ENCODE measurements around the gene GPR139. TPM values are rescaled to one million over a fixed set of nuclear protein-coding genes. Genes with fewer than 3 reads are reported as not detected.

GPR139 gene
- total and polyA plus RNA-seq, 2 donors from 2014 or later: not detected

- H3K27ac ChIP-seq (ENCODE audit: low read depth in 2 of 2, low read length in 2 of 2): no peak overlapping the region
- no peak for DNase-seq
- H3K4me3 ChIP-seq (ENCODE audit: low read length in 3 of 3): no peak overlapping the region
- FAIRE-seq: no peak
- intact Hi-C loops (cut with DNase I): no loop called here
- H3K27me3 ChIP-seq (ENCODE audit: control insufficient read depth, insufficient read depth, low read length): no peaks in the 10 kb centered on the region
- no peaks in the 10 kb centered on the region for H3K36me3 ChIP-seq (ENCODE audit: control insufficient read depth in 2 of 3, insufficient read depth in 3 of 3, low read length in 3 of 3)
- TF ChIP-seq CTCF (IDR thresholded peaks at IDR 0.05; ENCODE audit: borderline replicate concordance, extremely low read depth, insufficient read depth): no peak
- no peaks in the 10 kb centered on the region for H3K9me3 ChIP-seq (ENCODE audit: control insufficient read depth in 2 of 3, insufficient read depth in 1 of 3, low read length in 3 of 3)
- H3K4me1 ChIP-seq (ENCODE audit: control insufficient read depth in 2 of 3, insufficient read depth in 2 of 3, low read depth in 1 of 3, low read length in 3 of 3): no peaks in the 10 kb centered on the region
- no peak overlapping the region for H3K9ac ChIP-seq (ENCODE audit: low read length in 3 of 3)
These were observed 28.8 kb upstream of the GPR139 start for GRCh38 chr16:20102521-20102920.

- DNase-seq (no peak), FAIRE-seq (no peak)
- intact Hi-C loops (cut with DNase I): no loop called here
- Histone ChIP-seq H3K4me3 (ENCODE audit: low read length in 3 of 3) (no peak overlapping the region), H3K36me3 (ENCODE audit: control insufficient read depth in 2 of 3, insufficient read depth in 3 of 3, low read length in 3 of 3) (no peaks in the 10 kb centered on the region), H3K4me1 (ENCODE audit: control insufficient read depth in 2 of 3, insufficient read depth in 2 of 3, low read depth in 1 of 3, low read length in 3 of 3) (no peaks in the 10 kb centered on the region), H3K27me3 (ENCODE audit: control insufficient read depth, insufficient read depth, low read length) (no peaks in the 10 kb centered on the region), H3K9me3 (ENCODE audit: control insufficient read depth in 2 of 3, insufficient read depth in 1 of 3, low read length in 3 of 3) (no peaks in the 10 kb centered on the region), H3K9ac (ENCODE audit: low read length in 3 of 3) (no peak overlapping the region), H3K27ac (ENCODE audit: low read depth in 2 of 2, low read length in 2 of 2) (no peak overlapping the region)
- no peak for TF ChIP-seq CTCF (IDR thresholded peaks at IDR 0.05; ENCODE audit: borderline replicate concordance, extremely low read depth, insufficient read depth)
These were observed 28.3 kb upstream of the GPR139 start for GRCh38 chr16:20102021-20102420.

GRCh38 chr16:20099375-20099774 lies 25.7 kb upstream of the GPR139 start:
- Histone ChIP-seq H3K27me3 (ENCODE audit: control insufficient read depth, insufficient read depth, low read length) (no peaks in the 10 kb centered on the region), H3K4me1 (ENCODE audit: control insufficient read depth in 2 of 3, insufficient read depth in 2 of 3, low read depth in 1 of 3, low read length in 3 of 3) (no peaks in the 10 kb centered on the region), H3K27ac (ENCODE audit: low read depth in 2 of 2, low read length in 2 of 2) (no peak overlapping the region), H3K36me3 (ENCODE audit: control insufficient read depth in 2 of 3, insufficient read depth in 3 of 3, low read length in 3 of 3) (no peaks in the 10 kb centered on the region), H3K4me3 (ENCODE audit: low read length in 3 of 3) (no peak overlapping the region), H3K9me3 (ENCODE audit: control insufficient read depth in 2 of 3, insufficient read depth in 1 of 3, low read length in 3 of 3) (no peaks in the 10 kb centered on the region), H3K9ac (ENCODE audit: low read length in 3 of 3) (no peak overlapping the region)
- FAIRE-seq: no peak
- no peak for DNase-seq
- intact Hi-C loops (cut with DNase I): no loop called here
- no peak for TF ChIP-seq CTCF (IDR thresholded peaks at IDR 0.05; ENCODE audit: borderline replicate concordance, extremely low read depth, insufficient read depth)

- H3K27me3 ChIP-seq (ENCODE audit: control insufficient read depth, insufficient read depth, low read length): no peaks in the 10 kb centered on the region
- no peak overlapping the region for H3K4me3 ChIP-seq (ENCODE audit: low read length in 3 of 3)
- FAIRE-seq: no peak
- intact Hi-C loops (cut with DNase I): no loop called here
- no peak overlapping the region for H3K27ac ChIP-seq (ENCODE audit: low read depth in 2 of 2, low read length in 2 of 2)
- no peak for DNase-seq
- no peaks in the 10 kb centered on the region for H3K4me1 ChIP-seq (ENCODE audit: control insufficient read depth in 2 of 3, insufficient read depth in 2 of 3, low read depth in 1 of 3, low read length in 3 of 3)
- no peaks in the 10 kb centered on the region for H3K36me3 ChIP-seq (ENCODE audit: control insufficient read depth in 2 of 3, insufficient read depth in 3 of 3, low read length in 3 of 3)
- H3K9me3 ChIP-seq (ENCODE audit: control insufficient read depth in 2 of 3, insufficient read depth in 1 of 3, low read length in 3 of 3): peaks cover 0 to 3% (median 0%) of the 10 kb centered on the region in 3 donors
- TF ChIP-seq CTCF (IDR thresholded peaks at IDR 0.05; ENCODE audit: borderline replicate concordance, extremely low read depth, insufficient read depth): no peak
- H3K9ac ChIP-seq (ENCODE audit: low read length in 3 of 3): no peak overlapping the region
These were observed 20.5 kb upstream of the GPR139 start for GRCh38 chr16:20094157-20094556.
